Measurements from ENCODE around the gene METTL25B.

Gene METTL25B

GRCh38 chr1:156766298-156767100 lies 38.2 kb downstream of the METTL25B start:
- no peaks in the 10 kb centered on the region for H3K27me3 ChIP-seq (replicated peaks; ENCODE audit: control insufficient read depth, insufficient read depth, low read length)
- H3K4me1 ChIP-seq (ENCODE audit: control insufficient read depth, insufficient read depth, low read length) = peaks cover 27% of the 10 kb centered on the region
- peaks cover 14% of the 10 kb centered on the region for H3K36me3 ChIP-seq (ENCODE audit: control insufficient read depth, insufficient read depth, low read length, severe bottlenecking)
- H3K9ac ChIP-seq (ENCODE audit: low read length) = peak overlapping the region; percentile 92
- H3K4me3 ChIP-seq (ENCODE audit: low read length) = peak overlapping the region; percentile 98
- no peaks in the 10 kb centered on the region for H3K9me3 ChIP-seq (ENCODE audit: control insufficient read depth, low read length)
- peak; percentile 37 for DNase-seq (ENCODE audit: low read depth)

GRCh38 chr1:156767101-156767878 lies 39.0 kb downstream of the METTL25B start, which contains the start of gene PRCC:
TSS of gene PRCC (plus strand) at chr1:156767535. CDS start at chr1:156767772, 237 bp downstream.
- H3K9me3 ChIP-seq (ENCODE audit: control insufficient read depth, low read length) = no peaks in the 10 kb centered on the region
- H3K9ac ChIP-seq (ENCODE audit: low read length) = peak within 1 kb of the TSS; percentile 100
- H3K4me3 ChIP-seq (ENCODE audit: low read length) = peak within 1 kb of the TSS; percentile 98
- peaks cover 14% of the 10 kb centered on the region for H3K36me3 ChIP-seq (ENCODE audit: control insufficient read depth, insufficient read depth, low read length, severe bottlenecking)
- DNase-seq (ENCODE audit: low read depth) = peak; percentile 99
- H3K27me3 ChIP-seq (replicated peaks; ENCODE audit: control insufficient read depth, insufficient read depth, low read length) = no peaks in the 10 kb centered on the region
- H3K4me1 ChIP-seq (ENCODE audit: control insufficient read depth, insufficient read depth, low read length) = peaks cover 27% of the 10 kb centered on the region

- H3K36me3 ChIP-seq (ENCODE audit: control insufficient read depth, insufficient read depth, low read length, severe bottlenecking) = peaks cover 14% of the 10 kb centered on the region
- no peaks in the 10 kb centered on the region for H3K27me3 ChIP-seq (replicated peaks; ENCODE audit: control insufficient read depth, insufficient read depth, low read length)
- no peaks in the 10 kb centered on the region for H3K9me3 ChIP-seq (ENCODE audit: control insufficient read depth, low read length)
- H3K9ac ChIP-seq (ENCODE audit: low read length) = peak overlapping the region; percentile 100
- DNase-seq (ENCODE audit: low read depth) = peak; percentile 67
- H3K4me3 ChIP-seq (ENCODE audit: low read length) = peak overlapping the region; percentile 98
- H3K4me1 ChIP-seq (ENCODE audit: control insufficient read depth, insufficient read depth, low read length) = peaks cover 32% of the 10 kb centered on the region
These were observed 39.8 kb downstream of the METTL25B start for GRCh38 chr1:156767879-156768604.

- no peaks in the 10 kb centered on the region for H3K27me3 ChIP-seq (replicated peaks; ENCODE audit: control insufficient read depth, insufficient read depth, low read length)
- H3K4me3 ChIP-seq (ENCODE audit: low read length) = peak overlapping the region; percentile 98
- H3K9me3 ChIP-seq (ENCODE audit: control insufficient read depth, low read length) = no peaks in the 10 kb centered on the region
- H3K9ac ChIP-seq (ENCODE audit: low read length) = peak overlapping the region; percentile 100
- H3K36me3 ChIP-seq (ENCODE audit: control insufficient read depth, insufficient read depth, low read length, severe bottlenecking) = peaks cover 18% of the 10 kb centered on the region
- H3K4me1 ChIP-seq (ENCODE audit: control insufficient read depth, insufficient read depth, low read length) = peaks cover 39% of the 10 kb centered on the region
- DNase-seq (ENCODE audit: low read depth) = no peak
These were observed 40.5 kb downstream of the METTL25B start for GRCh38 chr1:156768610-156769295.

GRCh38 chr1:156772222-156772621 lies 44.0 kb downstream of the METTL25B start:
- H3K27me3 ChIP-seq (replicated peaks; ENCODE audit: control insufficient read depth, insufficient read depth, low read length) = no peaks in the 10 kb centered on the region
- peaks cover 19% of the 10 kb centered on the region for H3K36me3 ChIP-seq (ENCODE audit: control insufficient read depth, insufficient read depth, low read length, severe bottlenecking)
- no peaks in the 10 kb centered on the region for H3K9me3 ChIP-seq (ENCODE audit: control insufficient read depth, low read length)
- H3K9ac ChIP-seq (ENCODE audit: low read length) = no peak overlapping the region
- H3K4me3 ChIP-seq (ENCODE audit: low read length) = no peak overlapping the region
- H3K4me1 ChIP-seq (ENCODE audit: control insufficient read depth, insufficient read depth, low read length) = peaks cover 37% of the 10 kb centered on the region
- DNase-seq (ENCODE audit: low read depth) = no peak

GRCh38 chr1:156772728-156773497 lies 44.6 kb downstream of the METTL25B start:
- Histone ChIP-seq H3K4me3 (ENCODE audit: low read length) (peak overlapping the region; percentile 35), H3K9me3 (ENCODE audit: control insufficient read depth, low read length) (no peaks in the 10 kb centered on the region), H3K4me1 (ENCODE audit: control insufficient read depth, insufficient read depth, low read length) (peaks cover 37% of the 10 kb centered on the region), H3K9ac (ENCODE audit: low read length) (peak overlapping the region; percentile 23), H3K36me3 (ENCODE audit: control insufficient read depth, insufficient read depth, low read length, severe bottlenecking) (peaks cover 19% of the 10 kb centered on the region), H3K27me3 (replicated peaks; ENCODE audit: control insufficient read depth, insufficient read depth, low read length) (no peaks in the 10 kb centered on the region)
- DNase-seq (ENCODE audit: low read depth) = no peak

- Histone ChIP-seq H3K4me1 (ENCODE audit: control insufficient read depth, insufficient read depth, low read length) (peaks cover 33% of the 10 kb centered on the region), H3K4me3 (ENCODE audit: low read length) (peak overlapping the region; percentile 35), H3K9me3 (ENCODE audit: control insufficient read depth, low read length) (no peaks in the 10 kb centered on the region), H3K9ac (ENCODE audit: low read length) (no peak overlapping the region), H3K36me3 (ENCODE audit: control insufficient read depth, insufficient read depth, low read length, severe bottlenecking) (peaks cover 19% of the 10 kb centered on the region), H3K27me3 (replicated peaks; ENCODE audit: control insufficient read depth, insufficient read depth, low read length) (no peaks in the 10 kb centered on the region)
- DNase-seq (ENCODE audit: low read depth) = no peak
These were observed 45.3 kb downstream of the METTL25B start for GRCh38 chr1:156773607-156774006.

- H3K27me3 ChIP-seq (replicated peaks; ENCODE audit: control insufficient read depth, insufficient read depth, low read length) = no peaks in the 10 kb centered on the region
- no peak overlapping the region for H3K4me3 ChIP-seq (ENCODE audit: low read length)
These were observed 47.5 kb downstream of the METTL25B start for GRCh38 chr1:156775799-156776198.

GRCh38 chr1:156776942-156777341 lies 48.7 kb downstream of the METTL25B start:
- Histone ChIP-seq H3K36me3 (ENCODE audit: control insufficient read depth, insufficient read depth, low read length, severe bottlenecking) (peaks cover 5% of the 10 kb centered on the region), H3K27me3 (replicated peaks; ENCODE audit: control insufficient read depth, insufficient read depth, low read length) (no peaks in the 10 kb centered on the region), H3K4me1 (ENCODE audit: control insufficient read depth, insufficient read depth, low read length) (peaks cover 32% of the 10 kb centered on the region), H3K9me3 (ENCODE audit: control insufficient read depth, low read length) (no peaks in the 10 kb centered on the region), H3K4me3 (ENCODE audit: low read length) (no peak overlapping the region), H3K9ac (ENCODE audit: low read length) (no peak overlapping the region)
- DNase-seq (ENCODE audit: low read depth) = no peak

More at GRCh38 chr1:156775799-156776198, 47.5 kb downstream of the METTL25B start:
- H3K9me3 ChIP-seq (ENCODE audit: control insufficient read depth, low read length) = no peaks in the 10 kb centered on the region
- H3K9ac ChIP-seq (ENCODE audit: low read length) = no peak overlapping the region
- DNase-seq (ENCODE audit: low read depth) = no peak
- H3K36me3 ChIP-seq (ENCODE audit: control insufficient read depth, insufficient read depth, low read length, severe bottlenecking) = peaks cover 11% of the 10 kb centered on the region
- H3K4me1 ChIP-seq (ENCODE audit: control insufficient read depth, insufficient read depth, low read length) = peaks cover 21% of the 10 kb centered on the region

- Histone ChIP-seq H3K4me3 (ENCODE audit: low read length) (no peak overlapping the region), H3K27me3 (replicated peaks; ENCODE audit: control insufficient read depth, insufficient read depth, low read length) (no peaks in the 10 kb centered on the region), H3K36me3 (ENCODE audit: control insufficient read depth, insufficient read depth, low read length, severe bottlenecking) (peaks cover 9% of the 10 kb centered on the region), H3K4me1 (ENCODE audit: control insufficient read depth, insufficient read depth, low read length) (peaks cover 39% of the 10 kb centered on the region), H3K9ac (ENCODE audit: low read length) (no peak overlapping the region), H3K9me3 (ENCODE audit: control insufficient read depth, low read length) (no peaks in the 10 kb centered on the region)
- no peak for DNase-seq (ENCODE audit: low read depth)
These were observed 49.3 kb downstream of the METTL25B start for GRCh38 chr1:156777573-156777972.

Data from adipocyte (in vitro differentiated cells).